Lung microvascular endothelial cell (primary cell): ENCODE data around the gene SUGP1. TPM values are rescaled to one million over a fixed set of nuclear protein-coding genes. Genes with fewer than 3 reads are reported as not detected.

Source experiments
- DNase-seq, 2 donors: peaks; one replicate each; pipeline versions ENCODE4 v3.0.0 to v3.0.0-alpha.2; 2010; ENCODE audit warnings: low read depth in 2 of 2
- total RNA-seq: library from RNA; depleted of rRNA; stranded (reverse); fragments of >200 nt; gene quantifications from 2 replicates; pipeline ENCODE4 v1.2.1, GENCODE V29; 2014

Gene SUGP1
- total RNA-seq, 1 donor from 2014 or later = 22.6 TPM

GRCh38 chr19:19232261-19232721 is 88.0 kb downstream of the SUGP1 start:
- DNase-seq = no peak

- DNase-seq = no peak
Measured at GRCh38 chr19:19230999-19231398, 89.3 kb downstream of the SUGP1 start.

GRCh38 chr19:19229701-19230100 is 90.6 kb downstream of the SUGP1 start:
- DNase-seq = no peak

- no peak for DNase-seq
Measured at GRCh38 chr19:19227217-19227616, 93.1 kb downstream of the SUGP1 start.

GRCh38 chr19:19226663-19227062 is 93.6 kb downstream of the SUGP1 start:
- no peak for DNase-seq

- DNase-seq = no peak
Measured at GRCh38 chr19:19226204-19226603, 94.1 kb downstream of the SUGP1 start.

Other genes with a start within 250 kb of the SUGP1 start
- gene TMEM161A, start 182.0 kb downstream of the SUGP1 start, total RNA-seq = 11.3 and 14.7 TPM in 2 replicates
- under 0.01 and 0.20 TPM in 2 replicates for gene MEF2B, start 150.2 kb downstream of the SUGP1 start, total RNA-seq
- 15.0 and 18.5 TPM in 2 replicates for gene BORCS8, start 128.4 kb downstream of the SUGP1 start, total RNA-seq
- 67.5 and 69.5 TPM in 2 replicates for gene RFXANK, start 128.3 kb downstream of the SUGP1 start, total RNA-seq
- 5.2 and 8.5 TPM in 2 replicates for gene NR2C2AP, start 117.1 kb downstream of the SUGP1 start, total RNA-seq
- not detected in 2 replicates for gene NCAN, start 108.6 kb downstream of the SUGP1 start, total RNA-seq
- gene TM6SF2, start 47.2 kb downstream of the SUGP1 start, total RNA-seq = not detected in 2 replicates
- gene MAU2, start 320 bp upstream of the SUGP1 start, total RNA-seq = 18.1 and 22.6 TPM in 2 replicates
- 27.0 and 37.5 TPM in 2 replicates for gene GATAD2A, start 85.2 kb upstream of the SUGP1 start, total RNA-seq
- gene TSSK6, start 195.0 kb upstream of the SUGP1 start, total RNA-seq = 0.65 and 1.2 TPM in 2 replicates
- 231 and 292 TPM in 2 replicates for gene NDUFA13, start 195.7 kb upstream of the SUGP1 start, total RNA-seq
- under 0.01 and 0.20 TPM in 2 replicates for gene YJEFN3, start 208.4 kb upstream of the SUGP1 start, total RNA-seq
- gene CILP2, start 217.8 kb upstream of the SUGP1 start, total RNA-seq = under 0.01 TPM in 1 of 2 replicates, not detected in the other